Activated CD4-positive, alpha-beta T cell treated with anti-CD3 and anti-CD28 coated beads for 1 hour (primary cell): ENCODE results near the gene MAP3K5.
"Not testable (repeated sequence)": the region's sequence is repeated elsewhere in the genome, so short reads cannot be mapped to it uniquely, and the experiment has no call there.

Source experiments
- DNase-seq: peaks from one replicate; pipeline ENCODE4 v3.0.0-alpha.2; 2020

Gene MAP3K5

GRCh38 chr6:136792095-136792409 lies 225 bp downstream of the MAP3K5 start:
- DNase-seq, result no peak

GRCh38 chr6:136791296-136792094 lies 782 bp downstream of the MAP3K5 start:
- peak; percentile 29 for DNase-seq

GRCh38 chr6:136790411-136791295 lies 1.6 kb downstream of the MAP3K5 start:
- DNase-seq, result no peak

DNA sequence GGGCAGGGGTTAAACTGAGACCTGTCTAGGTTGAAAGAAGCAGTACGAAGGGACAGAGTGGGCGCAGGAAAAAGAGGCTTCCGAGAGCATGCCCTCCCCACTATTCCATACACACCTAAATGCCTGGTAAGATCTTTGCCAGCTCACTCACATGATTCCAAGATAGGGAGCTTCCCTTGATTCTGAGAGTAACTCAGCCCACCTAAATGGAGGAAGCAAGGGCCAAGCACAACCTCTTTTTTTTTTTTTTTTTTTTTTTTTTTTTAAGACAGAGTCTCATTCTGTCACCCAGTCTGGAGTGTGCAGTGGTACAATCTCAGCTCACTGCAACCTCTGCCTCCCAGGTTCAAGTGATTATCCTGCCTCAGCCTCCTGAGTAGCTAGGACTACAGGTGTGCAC lies 2.8 kb downstream of the MAP3K5 start:
- not testable (repeated sequence) for DNase-seq

GRCh38 chr6:136788069-136788902 lies 4.0 kb downstream of the MAP3K5 start:
- DNase-seq, result no peak

DNA sequence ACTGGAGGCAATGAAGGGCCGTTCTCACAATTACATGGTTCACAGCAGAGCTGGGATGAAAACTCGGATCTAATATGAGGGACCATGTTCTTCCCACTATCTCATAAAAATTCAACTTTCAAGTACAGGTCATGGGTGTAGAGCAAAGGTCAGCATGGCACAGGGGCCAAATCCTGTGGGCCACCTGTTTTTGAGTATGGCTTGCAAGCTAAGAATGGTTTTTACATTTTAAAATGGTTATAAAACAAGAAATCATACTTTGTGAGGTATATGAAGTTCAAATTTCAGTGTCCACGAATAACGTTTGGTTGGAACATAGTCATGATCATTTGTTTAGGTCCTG lies 4.6 kb downstream of the MAP3K5 start:
- DNase-seq, result no peak

GRCh38 chr6:136786658-136787057 lies 5.6 kb downstream of the MAP3K5 start:
- no peak for DNase-seq

DNA sequence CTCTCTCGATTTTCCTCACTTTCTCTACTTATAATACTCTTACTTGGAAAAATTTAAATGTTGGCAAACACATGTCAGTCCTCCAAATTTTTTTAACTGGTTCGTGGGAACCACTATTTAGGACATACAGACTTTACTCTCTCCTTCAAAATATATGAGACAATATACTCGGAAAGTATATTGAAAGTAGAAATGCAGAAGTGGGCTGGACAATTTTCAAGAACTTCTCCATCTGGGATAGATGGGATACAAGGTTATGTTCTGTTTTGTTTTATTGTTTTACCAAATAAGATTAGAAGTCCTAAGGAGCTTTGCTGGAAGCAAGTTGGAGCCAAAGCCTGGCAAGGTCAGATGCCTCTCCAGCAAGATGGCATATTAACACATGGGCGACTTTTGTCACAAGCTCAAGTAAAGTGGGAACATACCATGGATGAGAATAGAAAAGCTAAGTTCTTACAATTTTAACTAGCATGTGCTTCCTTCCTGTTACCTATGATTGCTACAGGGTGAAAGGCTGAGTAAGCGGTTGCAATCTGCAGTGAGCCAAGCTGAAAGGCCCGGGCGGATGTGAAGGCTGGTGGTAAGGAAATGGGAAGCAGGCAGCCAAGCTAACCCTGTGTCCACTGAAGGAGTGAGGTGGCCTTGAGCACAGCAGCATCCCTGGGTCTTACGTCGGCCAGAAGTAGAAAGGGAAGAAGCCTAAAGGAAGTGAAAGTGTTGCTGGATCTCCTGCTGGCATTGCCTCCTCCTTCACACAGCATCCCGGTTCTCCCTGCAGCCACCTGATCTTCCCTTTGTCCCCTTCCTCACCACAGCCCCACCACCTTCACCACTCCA lies 7.1 kb downstream of the MAP3K5 start:
- DNase-seq, result no peak

GRCh38 chr6:136784271-136784664 lies 8.0 kb downstream of the MAP3K5 start:
- DNase-seq, result no peak

- DNase-seq, result no peak
Measured at GRCh38 chr6:136783495-136784270, 8.6 kb downstream of the MAP3K5 start.

GRCh38 chr6:136783021-136783420 lies 9.3 kb downstream of the MAP3K5 start:
- DNase-seq, result no peak

DNA sequence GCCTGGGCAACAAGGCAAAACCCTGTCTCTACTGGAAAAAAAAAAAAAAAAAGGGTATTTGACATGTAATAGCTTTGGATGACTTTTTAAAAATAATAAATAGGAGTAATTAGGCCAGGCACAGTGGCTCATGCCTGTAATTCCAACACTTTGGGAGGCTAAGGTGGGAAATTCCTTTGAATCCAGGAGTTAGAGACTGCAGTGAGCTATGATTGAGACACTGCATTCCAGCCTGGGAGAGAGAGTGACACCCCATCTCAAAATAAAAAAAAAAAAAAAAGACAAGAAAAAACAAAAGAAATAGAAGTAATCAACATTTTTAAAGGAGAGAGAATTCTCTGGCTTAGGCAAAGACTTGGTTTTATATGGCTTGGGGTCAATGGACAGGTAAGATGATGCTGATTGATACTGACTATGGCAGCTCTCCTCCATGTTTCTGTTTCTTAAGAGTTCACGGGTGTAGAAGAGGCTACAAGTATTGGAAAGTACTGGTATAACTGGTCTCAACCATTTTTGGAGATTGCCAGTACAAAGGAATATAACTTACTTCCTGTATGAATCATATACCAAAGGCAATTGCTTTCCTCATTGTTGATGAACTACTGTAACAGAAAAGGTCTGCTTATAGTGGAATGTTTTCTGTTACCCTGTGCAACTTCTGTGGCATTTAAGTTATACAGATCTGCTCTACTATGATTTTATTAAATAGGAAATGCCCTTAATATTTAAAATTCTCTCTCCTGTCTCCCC lies 10.1 kb downstream of the MAP3K5 start:
- no peak for DNase-seq

- DNase-seq, result no peak
Measured at GRCh38 chr6:136780972-136781371, 11.3 kb downstream of the MAP3K5 start.

DNA sequence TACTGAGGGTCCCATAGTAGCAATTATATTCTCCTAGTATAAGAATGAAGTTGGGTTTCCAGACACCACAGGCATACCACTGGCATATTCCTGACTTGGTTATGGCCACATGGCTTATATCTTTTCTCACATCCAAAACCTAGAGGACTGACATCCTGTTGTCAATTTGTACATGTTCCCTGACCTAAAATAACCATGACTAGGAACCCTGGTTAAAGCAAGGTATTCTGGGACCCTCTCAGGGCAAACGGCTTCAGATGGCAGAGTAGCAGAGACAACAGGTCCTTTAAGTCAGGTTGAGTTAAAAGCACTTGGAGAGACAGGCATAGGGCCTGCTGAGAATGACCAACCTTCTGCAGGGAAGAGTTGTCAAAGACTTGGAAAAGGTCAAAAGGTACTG lies 12.6 kb downstream of the MAP3K5 start:
- DNase-seq, result no peak

DNA sequence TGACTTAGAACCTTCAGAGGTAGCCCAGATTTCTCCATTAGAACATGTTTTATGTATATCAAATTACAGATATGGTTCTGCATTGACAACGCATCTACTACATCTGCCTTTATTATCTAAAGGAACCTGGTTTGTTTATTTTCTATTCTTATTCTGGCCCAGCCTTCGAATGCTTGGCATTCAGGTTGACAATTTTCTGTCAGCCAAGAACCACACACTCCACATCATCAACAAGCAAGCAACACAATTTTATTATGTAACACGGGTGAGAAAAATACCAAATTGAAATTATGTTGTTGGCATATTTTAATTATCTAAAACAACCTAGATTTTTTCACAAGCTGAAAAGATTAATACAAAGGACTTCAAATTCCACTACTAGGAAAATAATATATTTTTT lies 14.6 kb downstream of the MAP3K5 start:
- DNase-seq, result no peak

DNA sequence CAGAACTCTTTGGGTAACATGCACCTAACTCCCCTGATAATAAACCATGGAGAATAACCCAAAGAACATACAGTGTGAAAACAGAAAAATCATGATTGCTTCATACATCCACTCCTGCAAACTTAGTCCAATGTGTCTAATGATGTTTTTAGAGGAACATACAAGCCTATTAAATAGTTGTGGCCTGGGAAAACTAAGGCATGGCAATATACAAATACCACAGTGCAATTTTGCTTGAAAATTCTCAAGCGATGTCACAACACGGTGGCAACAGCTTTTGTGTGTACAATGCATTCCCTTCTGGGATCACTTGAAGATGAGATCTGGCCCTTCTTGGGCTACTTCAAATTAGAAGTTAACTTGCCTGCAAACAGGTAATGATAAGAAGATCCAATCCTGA lies 16.7 kb downstream of the MAP3K5 start:
- DNase-seq, result no peak

GRCh38 chr6:136775081-136775480 lies 17.2 kb downstream of the MAP3K5 start:
- no peak for DNase-seq

DNA sequence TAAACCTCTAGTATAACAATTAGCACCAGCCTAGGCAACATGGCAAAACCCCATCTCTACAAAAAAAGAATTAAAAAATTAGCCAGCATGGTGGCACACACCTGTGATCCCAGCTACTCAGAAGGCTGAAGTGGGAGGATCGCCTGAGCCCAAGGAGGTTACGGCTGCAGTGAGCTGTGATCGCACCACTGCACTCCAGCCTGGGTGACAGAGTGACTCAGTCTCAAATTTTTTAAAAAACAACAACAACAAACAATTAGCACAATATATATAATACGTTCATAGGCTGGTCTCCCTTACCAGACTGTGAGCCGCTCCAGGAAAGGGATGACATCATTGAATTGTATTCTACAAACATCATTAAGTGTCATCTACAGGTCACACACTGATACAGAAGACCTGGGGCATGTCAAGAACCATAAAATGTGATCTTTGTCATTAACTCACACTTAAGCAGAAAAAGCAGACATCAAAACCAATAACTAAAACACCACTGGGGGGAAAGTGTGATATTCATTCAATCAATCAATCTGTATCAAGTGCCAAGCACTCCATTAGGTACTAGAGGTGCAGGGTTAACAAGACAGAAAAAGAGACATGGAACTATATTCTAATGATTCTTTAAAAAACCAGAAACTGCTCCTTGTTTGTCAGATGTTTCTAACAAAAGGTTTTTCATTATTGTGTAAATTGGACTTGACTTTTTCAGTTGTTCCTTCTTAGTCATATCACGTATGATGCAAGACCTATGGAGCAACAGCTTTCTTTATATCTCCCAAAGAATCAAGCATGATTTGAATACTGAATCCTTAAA lies 17.8 kb downstream of the MAP3K5 start:
- DNase-seq, result no peak

DNA sequence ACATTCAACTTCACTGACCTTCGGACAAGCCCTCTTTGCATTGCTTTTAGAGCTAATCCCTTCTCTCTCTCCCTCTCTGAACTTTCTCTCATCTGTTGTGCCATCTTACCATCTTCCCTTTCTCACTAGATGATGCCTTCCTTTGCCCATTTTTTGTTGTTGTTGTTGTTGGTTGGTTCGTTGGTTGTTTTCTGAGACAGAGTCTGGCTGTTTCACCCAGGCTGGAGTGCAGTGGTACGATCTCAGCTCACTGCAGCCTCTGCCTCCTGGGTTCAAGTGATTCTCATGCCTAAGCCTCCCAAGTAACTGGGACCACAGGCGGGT lies 18.8 kb downstream of the MAP3K5 start:
- no peak for DNase-seq
